Activated T-cell treated with anti-CD3 and anti-CD28 coated beads, Interleukin-2, amount 50 U/mL, for 1 hour (primary cell): ENCODE results near the gene SMAD3.
"Not testable (repeated sequence)": the region's sequence is repeated elsewhere in the genome, so short reads cannot be mapped to it uniquely, and the experiment has no call there.

ENCODE experiments used
- DNase-seq: peaks from one replicate; pipeline ENCODE4 v3.0.0-alpha.2; 2020

Gene SMAD3

DNA sequence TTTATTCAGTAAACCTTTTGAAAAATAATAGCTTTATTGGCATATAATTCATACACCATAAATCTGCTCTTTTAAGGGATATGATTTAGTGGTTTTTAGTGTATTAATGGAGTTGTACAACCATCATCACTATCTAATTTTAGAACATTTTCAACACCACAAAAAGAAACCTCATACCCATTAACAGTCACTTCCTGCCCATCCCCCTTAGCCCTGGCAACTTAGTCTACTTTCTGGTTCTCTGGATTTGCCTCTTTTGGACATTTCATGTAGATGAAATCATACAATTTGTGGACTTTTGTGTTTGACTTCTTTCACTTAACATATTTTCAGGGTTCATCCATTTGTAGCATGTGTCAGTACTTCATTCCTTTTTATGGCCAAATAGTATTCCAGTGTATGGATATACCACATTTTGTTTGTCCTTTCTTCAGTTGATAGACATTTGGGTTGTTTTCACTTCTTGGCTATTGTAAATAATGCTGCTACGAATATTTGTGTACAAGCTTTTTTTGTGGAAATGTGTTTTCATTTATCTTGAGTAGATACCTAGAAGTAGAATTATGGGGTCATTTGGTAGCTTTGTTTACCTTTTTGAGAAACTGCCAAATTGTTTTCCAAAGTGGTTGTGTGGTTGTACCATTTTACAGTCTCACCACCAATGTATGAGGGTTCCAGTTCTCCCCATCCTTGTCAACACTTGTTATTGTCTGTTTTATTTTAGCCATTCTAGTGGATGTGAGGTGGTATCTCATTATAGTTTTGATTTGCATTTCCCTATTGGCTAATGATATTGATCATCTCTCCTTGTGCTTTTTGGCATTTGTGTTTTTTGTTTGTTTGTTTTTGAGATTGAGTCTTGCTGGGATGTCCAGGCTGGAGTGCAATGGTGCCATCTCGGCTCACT lies 45.8 kb downstream of the SMAD3 start:
- DNase-seq = no peak

DNA sequence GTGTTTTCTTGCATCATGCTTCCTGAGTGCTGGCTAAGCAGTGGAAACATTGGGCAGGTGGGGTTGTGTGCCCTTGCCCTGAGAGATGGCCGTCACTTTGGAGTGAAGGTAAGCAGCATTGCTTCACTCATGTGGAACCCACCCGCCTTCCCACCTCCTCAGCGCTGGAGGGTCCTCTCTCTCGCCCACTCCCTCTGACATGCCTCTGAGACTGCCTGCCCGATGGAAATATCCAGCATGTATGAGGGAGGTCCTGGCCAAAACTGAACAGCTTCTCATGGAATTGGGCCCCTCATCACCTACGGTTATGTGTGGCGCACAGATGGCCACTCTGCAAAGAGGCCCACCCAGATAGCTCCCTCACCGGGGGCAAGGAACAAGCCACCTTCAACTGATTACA lies 48.6 kb downstream of the SMAD3 start:
- no peak for DNase-seq

- peak; percentile 24 for DNase-seq
Measured at GRCh38 chr15:67114846-67115585, 49.6 kb downstream of the SMAD3 start.

GRCh38 chr15:67115586-67115969 lies 50.2 kb downstream of the SMAD3 start:
- DNase-seq = no peak

DNA sequence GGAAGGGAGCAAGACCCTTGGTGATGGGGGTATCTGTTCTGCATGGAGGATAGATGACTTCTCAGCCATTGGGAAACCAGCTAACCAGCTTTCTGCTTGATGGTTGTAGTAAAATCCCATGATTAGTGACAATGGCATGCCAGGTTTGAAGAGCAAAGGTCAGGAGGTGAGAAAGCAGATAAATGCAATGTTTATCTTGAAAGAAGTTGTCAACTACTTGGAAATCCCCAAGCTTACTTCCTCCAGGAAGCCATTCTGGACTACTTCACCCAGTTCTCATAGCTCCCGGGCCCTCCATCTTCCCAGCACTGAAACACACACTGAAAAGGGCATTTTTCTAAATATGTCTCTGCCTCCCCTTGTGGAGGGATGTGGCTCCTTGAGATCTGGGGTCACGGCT lies 51.3 kb downstream of the SMAD3 start:
- peak; percentile 18 for DNase-seq

DNA sequence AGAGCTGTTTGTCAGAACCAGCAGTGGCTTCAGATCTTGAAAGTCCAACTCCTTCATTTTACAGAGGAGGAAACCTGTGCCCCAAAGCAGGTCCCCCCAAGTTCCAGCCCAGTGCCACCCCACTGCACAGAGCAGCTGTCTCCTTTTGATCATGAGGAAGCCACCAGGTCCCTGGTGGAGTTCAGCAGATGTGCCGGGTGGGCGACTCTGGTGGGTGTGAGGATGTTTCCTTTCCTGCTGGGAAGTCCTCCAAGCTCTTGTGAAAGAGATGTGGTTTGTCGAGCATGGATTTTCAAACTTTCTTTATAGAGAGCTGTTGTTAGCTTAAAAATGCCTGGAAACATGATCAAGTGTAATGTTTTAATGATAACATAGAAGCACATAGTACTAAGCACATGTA lies 52.0 kb downstream of the SMAD3 start:
- no peak for DNase-seq

DNA sequence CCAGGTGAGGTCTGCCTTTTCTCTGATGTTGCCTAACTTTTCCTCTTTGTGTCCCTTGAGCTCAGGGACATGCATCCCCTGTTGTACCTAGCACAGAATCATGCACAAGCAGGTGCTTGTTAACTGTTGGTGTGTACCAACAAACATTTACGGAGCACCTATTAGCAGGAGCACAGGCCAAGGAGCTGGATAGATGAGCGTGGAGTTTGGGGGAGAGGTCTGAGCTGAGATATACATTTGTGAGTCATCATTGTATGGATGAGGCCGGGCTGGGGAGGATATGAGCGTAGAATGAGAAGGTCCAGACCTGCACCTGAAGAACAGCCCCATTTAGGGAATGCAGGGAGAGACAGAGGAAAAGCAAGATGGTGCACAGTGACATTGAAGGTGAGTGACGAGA lies 53.4 kb downstream of the SMAD3 start:
- no peak for DNase-seq

GRCh38 chr15:67119238-67119846 lies 53.9 kb downstream of the SMAD3 start:
- no peak for DNase-seq

GRCh38 chr15:67120009-67120838 lies 54.8 kb downstream of the SMAD3 start:
- peak; percentile 21 for DNase-seq

GRCh38 chr15:67120839-67121643 lies 55.6 kb downstream of the SMAD3 start:
- DNase-seq = peak; percentile 87

DNA sequence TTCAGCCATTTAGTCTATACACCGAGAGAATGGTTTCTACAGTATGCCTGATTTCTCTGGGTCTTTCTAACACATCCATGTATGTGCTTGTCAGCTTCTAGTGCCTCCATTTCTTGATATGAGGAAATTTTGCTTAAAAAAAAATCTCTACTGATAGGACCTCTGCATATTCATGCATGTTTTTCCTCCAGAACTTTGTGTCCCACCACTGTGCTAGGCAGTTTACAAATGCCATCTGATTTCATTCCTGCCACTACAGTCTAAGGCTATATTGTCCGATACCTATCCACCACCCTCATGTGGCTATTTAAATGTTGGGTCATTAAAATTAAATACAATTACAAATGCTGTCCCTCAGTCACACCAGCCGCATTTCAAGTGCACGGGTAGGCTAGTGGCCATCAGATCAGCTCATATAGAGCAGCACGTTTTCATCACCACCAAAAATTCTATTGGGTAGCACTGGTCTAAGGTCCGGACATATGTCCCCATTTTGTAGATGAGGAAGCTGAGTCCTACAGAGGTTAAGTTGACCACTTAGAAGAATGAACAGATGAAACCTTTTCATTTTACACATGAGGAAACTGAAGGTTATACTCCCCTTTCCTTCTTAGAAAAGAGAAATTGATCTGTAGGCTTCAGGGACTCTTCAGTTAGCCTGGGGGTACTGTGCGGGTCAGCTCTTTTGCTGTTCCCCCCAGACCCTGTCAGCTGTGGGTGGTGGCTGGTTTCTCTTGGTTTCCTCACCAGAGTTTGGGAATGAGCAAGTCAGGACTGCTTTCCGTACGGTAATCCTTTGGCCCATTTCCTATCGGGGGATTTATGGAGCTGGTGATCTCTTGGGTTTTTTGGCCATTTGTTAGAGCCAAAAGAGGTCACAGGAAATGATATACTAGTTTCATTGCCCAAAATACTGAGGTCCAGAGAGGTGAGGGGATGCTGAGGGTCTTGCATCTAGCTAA lies 56.5 kb downstream of the SMAD3 start:
- DNase-seq = peak; percentile 21

- not testable (repeated sequence) for DNase-seq
Measured at GRCh38 chr15:67122816-67123215, 57.4 kb downstream of the SMAD3 start.

GRCh38 chr15:67123291-67123690 lies 57.9 kb downstream of the SMAD3 start:
- not testable (repeated sequence) for DNase-seq

GRCh38 chr15:67124111-67124510 lies 58.7 kb downstream of the SMAD3 start:
- peak; percentile 11 for DNase-seq

GRCh38 chr15:67124911-67125588 lies 59.6 kb downstream of the SMAD3 start:
- no peak for DNase-seq

GRCh38 chr15:67125589-67126502 lies 60.4 kb downstream of the SMAD3 start:
- no peak for DNase-seq

DNA sequence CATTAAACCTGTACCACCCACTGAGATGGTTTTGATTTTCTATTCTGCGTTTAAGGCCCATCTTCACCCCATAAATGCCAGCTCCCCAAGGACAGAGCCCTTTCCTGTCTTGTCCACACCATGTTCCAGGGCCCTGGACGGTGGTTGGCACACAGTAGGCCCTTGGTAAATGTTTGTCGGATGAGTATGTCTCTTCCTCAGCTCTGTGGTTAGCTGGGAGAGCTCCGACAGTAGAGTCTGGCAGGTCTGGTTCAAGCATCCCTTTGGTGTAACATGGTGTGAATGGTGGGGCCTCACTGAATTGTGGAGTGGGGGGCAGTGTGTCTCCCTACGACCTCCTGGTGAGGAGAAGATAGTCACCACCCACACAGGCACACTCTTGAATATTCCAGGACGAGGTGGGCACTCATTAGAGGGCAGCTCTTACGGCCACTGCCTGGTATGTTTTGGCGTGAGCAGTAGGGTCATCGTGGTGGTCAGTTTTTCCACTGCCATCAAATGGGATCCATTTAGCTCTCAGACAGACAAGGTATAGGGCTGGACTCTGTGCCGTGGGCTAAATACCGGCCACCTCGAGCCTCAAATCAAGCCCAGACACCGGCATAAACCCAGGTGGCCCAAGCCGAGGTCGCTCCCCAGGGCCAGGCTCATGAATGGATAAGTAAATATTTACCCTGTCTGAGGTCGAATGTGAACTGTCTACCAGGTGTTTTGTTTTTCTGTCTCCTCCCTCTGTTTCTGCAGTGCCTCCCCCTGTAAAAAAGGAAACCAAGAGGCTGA lies 61.3 kb downstream of the SMAD3 start:
- DNase-seq = no peak

- no peak for DNase-seq
Measured at GRCh38 chr15:67127331-67127664, 61.9 kb downstream of the SMAD3 start.
